Left ventricle myocardium inferior (tissue), 1 donor: ENCODE results near the gene CHID1. TPM values are rescaled to one million over a fixed set of nuclear protein-coding genes. Genes with fewer than 3 reads are reported as not detected.

Experiments used
- DNase-seq: peaks from one replicate; pipeline ENCODE4 v3.0.0-alpha.2; 2020
- H3K27ac ChIP-seq: fragments of 200-600 bp; replicated peaks from 2 replicates; pipeline ENCODE4 v1.8.0; 2021
- H3K27me3 ChIP-seq: fragments of 200-600 bp; 2 replicates; pipeline ENCODE4 v1.8.0; 2021; ENCODE audit warnings: low read depth
- H3K36me3 ChIP-seq: fragments of 200-600 bp; 2 replicates; pipeline ENCODE4 v1.8.0; 2021
- H3K4me1 ChIP-seq: fragments of 200-600 bp; 2 replicates; pipeline ENCODE4 v1.8.0; 2021
- H3K4me3 ChIP-seq: fragments of 200-600 bp; 2 replicates; pipeline ENCODE4 v1.8.0; 2021; ENCODE audit warnings: mild to moderate bottlenecking, moderate library complexity
- H3K9me3 ChIP-seq: fragments of 200-600 bp; replicated peaks from 2 replicates; pipeline ENCODE4 v1.8.0; 2021
- CTCF ChIP-seq: fragments of 200-600 bp; IDR thresholded peaks from 2 replicates; pipeline ENCODE4 v1.8.0; 2021; ENCODE audit warnings: antibody characterized with exemption, mild to moderate bottlenecking, borderline replicate concordance
- intact Hi-C: fragments of 100-400 bp; cut with micrococcal nuclease; formaldehyde crosslinking; loops from one replicate; pipeline ENCODE4 v1.11.0; 2022
- total RNA-seq: library from RNA; stranded (reverse); fragmentation: NEBNext Ultra II Directional; extraction: Animal tissue kit (Norgen Biotek cat#: 25700); gene quantifications from one replicate; pipeline ENCODE4 v1.2.1, GENCODE V29; 2021
- donor health status: DM: no; HTN: yes; CAD: no; lungs with severe emphysema.

The CHID1 gene
- total RNA-seq, 1 donor from 2014 or later: 54.2 TPM

- DNase-seq: no peak
- H3K4me1 ChIP-seq: peaks cover 93% of the 10 kb centered on the region
- H3K36me3 ChIP-seq: no peaks in the 10 kb centered on the region
- peak overlapping the region; percentile 66 for H3K4me3 ChIP-seq
- no peak for TF ChIP-seq CTCF
- intact Hi-C loops: no loop called here
- no peaks in the 10 kb centered on the region for H3K27me3 ChIP-seq
- H3K27ac ChIP-seq: no peak overlapping the region
- H3K9me3 ChIP-seq: no peaks in the 10 kb centered on the region
These were observed 61.3 kb downstream of the CHID1 start for GRCh38 chr11:849104-849824.

GRCh38 chr11:848380-848931 is 62.2 kb downstream of the CHID1 start:
- H3K4me3 ChIP-seq: peak overlapping the region; percentile 66
- peak; percentile 92 for TF ChIP-seq CTCF
- no peak for DNase-seq
- H3K27me3 ChIP-seq: no peaks in the 10 kb centered on the region
- intact Hi-C loops: no loop called here
- H3K27ac ChIP-seq: no peak overlapping the region
- H3K36me3 ChIP-seq: no peaks in the 10 kb centered on the region
- H3K9me3 ChIP-seq: no peaks in the 10 kb centered on the region
- H3K4me1 ChIP-seq: peaks cover 93% of the 10 kb centered on the region

- Histone ChIP-seq H3K27me3 (no peaks in the 10 kb centered on the region), H3K4me1 (peaks cover 93% of the 10 kb centered on the region), H3K9me3 (no peaks in the 10 kb centered on the region), H3K4me3 (no peak overlapping the region), H3K36me3 (no peaks in the 10 kb centered on the region), H3K27ac (no peak overlapping the region)
- TF ChIP-seq CTCF: no peak
- no peak for DNase-seq
- intact Hi-C loops: no loop called here
These were observed 62.7 kb downstream of the CHID1 start for GRCh38 chr11:847876-848275.

GRCh38 chr11:846496-847098 is 64.0 kb downstream of the CHID1 start:
- Histone ChIP-seq H3K27me3 (no peaks in the 10 kb centered on the region), H3K27ac (peak overlapping the region; percentile 97), H3K36me3 (no peaks in the 10 kb centered on the region), H3K4me3 (no peak overlapping the region), H3K4me1 (peaks cover 92% of the 10 kb centered on the region), H3K9me3 (no peaks in the 10 kb centered on the region)
- no peak for TF ChIP-seq CTCF
- DNase-seq: no peak
- intact Hi-C loops: no loop called here

- Histone ChIP-seq H3K4me1 (peaks cover 94% of the 10 kb centered on the region), H3K4me3 (peak overlapping the region; percentile 97)
These were observed 64.6 kb downstream of the CHID1 start for GRCh38 chr11:845872-846495.

More at GRCh38 chr11:845872-846495, 64.6 kb downstream of the CHID1 start:
- intact Hi-C loops: no loop called here
- TF ChIP-seq CTCF: no peak
- Histone ChIP-seq H3K27ac (peak overlapping the region; percentile 97), H3K9me3 (no peaks in the 10 kb centered on the region), H3K27me3 (no peaks in the 10 kb centered on the region), H3K36me3 (no peaks in the 10 kb centered on the region)
- DNase-seq: no peak
